GM18861 (cell line): Measurements from ENCODE around the gene TMEM51.
"Not testable (repeated sequence)": the region's sequence is repeated elsewhere in the genome, so short reads cannot be mapped to it uniquely, and the experiment has no call there.

ENCODE experiments used
- ATAC-seq: cut with Tn5 transposase; IDR thresholded peaks from one replicate; pipeline ENCODE4 v1.9.1; 2021; ENCODE audit not compliant: unreplicated experiment

TMEM51 gene

DNA sequence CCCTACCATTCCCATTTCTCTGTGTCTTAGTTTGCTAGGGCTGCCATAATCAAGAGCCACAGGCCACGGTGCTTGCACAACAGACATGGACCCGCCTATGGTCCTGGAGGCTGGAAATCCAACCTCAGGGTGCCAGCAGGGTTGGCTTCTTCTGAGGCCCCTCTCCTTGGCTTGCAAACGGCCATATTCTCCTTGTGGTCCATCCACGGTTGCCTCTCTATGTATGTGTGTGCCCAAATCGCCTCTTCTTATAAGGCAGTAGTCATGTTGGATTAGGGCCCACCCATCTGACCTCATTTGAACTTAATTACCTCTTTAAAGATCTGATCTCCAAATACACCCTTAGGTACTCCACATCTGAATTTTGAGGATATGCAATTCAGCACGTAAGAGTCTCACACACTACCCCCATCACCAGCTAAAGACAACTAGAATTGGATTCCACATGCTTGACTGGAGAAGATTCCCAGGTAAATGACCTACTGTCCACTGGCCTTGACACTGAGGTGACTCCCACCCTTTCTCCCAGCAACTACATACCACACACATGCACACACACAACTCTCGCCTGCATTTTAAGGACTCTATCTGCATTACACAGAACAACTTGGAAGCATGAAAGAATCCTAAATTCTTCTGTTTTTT is 28.3 kb upstream of the TMEM51 start:
- no peak for ATAC-seq

- no peak for ATAC-seq
These were observed 25.5 kb upstream of the TMEM51 start for GRCh38 chr1:15128077-15128476.

DNA sequence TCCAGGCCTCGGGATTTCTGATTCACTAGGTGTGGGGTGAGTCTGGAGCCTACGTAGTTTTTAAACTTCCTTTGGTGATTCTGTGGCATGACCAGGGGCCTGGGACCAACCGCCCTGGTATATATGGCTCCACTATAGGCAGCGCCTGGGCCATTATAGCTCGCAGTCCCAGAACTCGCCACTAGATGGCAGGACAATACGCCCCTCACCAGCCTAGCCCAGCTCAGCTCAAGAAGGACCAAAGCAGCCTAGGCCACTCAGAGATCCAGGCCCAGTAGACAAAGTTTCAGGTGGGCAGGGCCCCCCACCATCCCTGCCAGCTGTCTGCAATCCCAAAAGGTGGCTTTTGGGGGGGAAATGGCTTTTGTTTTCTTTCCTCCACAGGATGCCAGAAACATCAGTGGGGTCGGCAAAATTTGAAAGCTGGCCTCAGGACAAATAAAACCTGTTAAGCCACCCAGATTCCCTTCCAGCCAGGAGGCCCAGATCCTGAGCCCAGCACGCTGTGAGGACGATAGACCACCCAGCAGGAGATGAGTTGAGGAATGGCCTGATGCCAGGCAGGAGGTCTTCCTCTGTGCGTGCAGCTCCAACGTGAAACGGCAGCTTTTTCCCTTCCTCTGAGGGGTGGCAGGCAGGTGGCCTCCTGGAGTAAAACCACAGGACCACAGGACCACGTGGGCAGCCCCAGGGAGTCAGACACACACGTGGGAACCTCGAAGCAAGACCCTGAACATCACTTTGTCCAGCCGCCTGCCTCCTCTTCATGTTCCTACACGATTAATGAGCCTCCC is 24.8 kb upstream of the TMEM51 start:
- no peak for ATAC-seq

GRCh38 chr1:15129944-15130343 is 23.6 kb upstream of the TMEM51 start:
- ATAC-seq: no peak

DNA sequence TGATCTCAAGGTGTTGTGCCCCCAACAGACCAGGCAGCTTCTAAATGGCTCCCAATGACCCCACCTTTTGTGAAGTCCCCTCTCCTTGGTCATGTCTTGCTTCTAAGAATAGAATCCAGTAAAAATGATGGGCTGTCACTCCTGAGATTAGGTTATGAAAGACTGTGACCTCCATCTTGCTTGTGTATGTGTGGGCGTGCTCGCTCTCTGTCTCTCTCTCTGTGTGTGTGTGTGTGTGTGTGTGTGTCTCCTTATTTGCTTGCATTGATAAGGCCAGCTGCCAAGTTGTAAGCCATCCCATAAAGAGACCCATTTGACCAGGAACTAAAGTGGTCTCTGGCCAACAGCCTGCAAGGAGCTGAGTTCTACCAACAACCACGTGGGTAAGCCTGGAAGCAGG is 22.9 kb upstream of the TMEM51 start:
- no peak for ATAC-seq

DNA sequence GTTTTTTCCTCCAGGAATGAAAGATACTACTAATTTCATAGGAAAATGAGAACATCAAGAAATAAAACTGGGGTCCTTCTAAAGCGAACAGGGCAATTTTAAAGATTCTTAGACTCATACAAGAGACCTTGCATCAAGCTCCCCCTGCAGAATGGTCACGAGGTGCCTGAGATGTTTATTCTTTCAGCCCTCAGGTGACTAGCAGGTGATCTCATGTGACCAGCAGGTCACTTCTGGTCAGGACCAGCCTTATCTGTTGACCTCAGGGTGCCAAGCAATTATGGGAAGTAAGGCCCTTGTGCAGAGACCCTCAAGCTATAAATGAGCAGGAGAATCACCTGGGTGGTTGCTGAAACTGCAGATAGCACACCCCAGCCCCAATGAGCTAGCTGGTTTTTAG is 20.6 kb upstream of the TMEM51 start:
- ATAC-seq: no peak

DNA sequence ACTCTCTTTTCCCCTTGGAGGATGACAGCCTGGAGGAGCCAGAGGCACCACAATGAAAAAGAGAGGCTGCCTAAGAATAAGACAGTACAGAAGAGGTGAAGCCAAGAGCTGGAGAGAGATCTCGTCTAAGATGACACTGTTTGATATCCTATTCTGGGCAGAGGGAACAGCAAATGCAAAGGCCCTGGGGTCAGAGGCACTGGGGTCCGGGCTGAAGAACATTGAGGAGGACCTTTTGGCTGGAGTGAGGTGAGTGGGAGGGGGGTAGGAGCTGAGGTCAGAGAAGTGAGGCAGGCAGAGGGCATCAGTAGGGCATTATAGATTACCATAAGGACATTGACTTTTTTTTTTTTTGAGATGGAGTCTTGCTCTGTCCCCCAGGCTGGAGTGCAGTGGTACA is 19.3 kb upstream of the TMEM51 start:
- ATAC-seq: no peak

DNA sequence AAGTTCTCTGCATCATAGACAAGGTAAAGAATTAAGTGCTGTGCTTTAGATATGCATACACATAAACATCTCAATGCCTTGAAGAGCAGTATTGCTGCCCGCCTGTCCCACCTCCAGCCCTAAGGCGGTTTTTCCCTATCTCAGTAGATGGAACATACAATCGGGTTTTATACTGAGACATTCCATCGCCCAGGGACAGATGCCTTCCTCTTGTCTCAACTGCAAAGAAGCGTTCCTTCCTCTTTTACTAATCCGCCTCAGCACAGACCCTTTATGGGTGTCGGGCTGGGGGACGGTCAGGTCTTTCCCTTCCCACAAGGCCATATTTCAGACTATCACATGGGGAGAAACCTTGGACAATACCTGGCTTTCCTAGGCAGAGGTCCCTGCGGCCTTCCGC is 17.9 kb upstream of the TMEM51 start:
- ATAC-seq: not testable (repeated sequence)

- ATAC-seq: no peak
These were observed 15.7 kb upstream of the TMEM51 start for GRCh38 chr1:15137809-15138208.

- ATAC-seq: no peak
These were observed 13.7 kb upstream of the TMEM51 start for GRCh38 chr1:15139654-15140350.

GRCh38 chr1:15141935-15142539 is 11.5 kb upstream of the TMEM51 start:
- ATAC-seq: no peak

DNA sequence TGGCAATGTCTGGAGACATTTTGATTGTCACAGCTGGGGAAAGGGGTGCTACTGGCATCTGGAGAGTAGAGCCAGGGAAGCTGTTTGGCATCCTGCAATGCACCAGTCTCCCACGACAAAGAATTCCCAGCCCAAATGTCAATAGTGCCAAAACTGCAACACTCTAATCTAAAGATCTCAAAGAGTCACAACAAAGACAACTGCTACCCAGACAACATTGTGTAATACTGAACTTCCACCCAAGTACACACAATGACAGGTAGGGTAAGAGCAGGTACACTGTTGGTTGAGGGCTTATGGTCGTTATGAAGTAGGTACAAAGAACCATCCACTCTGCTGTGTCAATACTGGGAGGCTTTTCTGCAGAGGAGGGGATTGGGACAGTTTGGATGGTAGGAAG is 8.2 kb upstream of the TMEM51 start:
- no peak for ATAC-seq

DNA sequence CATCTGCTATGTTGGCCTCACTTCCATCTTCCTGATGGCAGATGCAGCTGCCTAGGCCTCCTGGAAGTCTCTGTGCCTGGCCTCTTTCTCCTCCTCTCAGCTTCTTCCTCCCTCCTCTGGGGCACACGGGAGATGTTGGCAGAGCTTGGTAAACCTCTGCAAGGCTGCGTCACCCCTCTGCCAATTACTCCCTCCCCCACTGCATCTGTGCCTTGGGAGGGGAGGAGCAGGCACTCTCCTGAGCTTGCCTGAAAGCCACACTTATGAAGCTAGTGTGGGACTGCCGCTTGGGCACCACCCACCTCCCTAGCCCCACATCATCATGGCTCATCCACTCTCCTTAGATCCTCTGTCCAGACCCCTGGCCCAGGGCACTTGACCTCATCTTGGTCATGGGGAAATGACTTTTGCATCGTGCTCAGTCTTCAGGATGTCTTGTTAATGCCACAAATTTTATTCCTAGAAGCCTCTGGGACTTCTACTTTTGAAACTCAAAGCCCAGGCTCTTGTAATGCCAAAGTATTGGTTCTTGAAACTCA is 7.3 kb upstream of the TMEM51 start:
- no peak for ATAC-seq

GRCh38 chr1:15146971-15147376 is 6.6 kb upstream of the TMEM51 start:
- no peak for ATAC-seq

GRCh38 chr1:15148004-15148403 is 5.5 kb upstream of the TMEM51 start:
- ATAC-seq: no peak

DNA sequence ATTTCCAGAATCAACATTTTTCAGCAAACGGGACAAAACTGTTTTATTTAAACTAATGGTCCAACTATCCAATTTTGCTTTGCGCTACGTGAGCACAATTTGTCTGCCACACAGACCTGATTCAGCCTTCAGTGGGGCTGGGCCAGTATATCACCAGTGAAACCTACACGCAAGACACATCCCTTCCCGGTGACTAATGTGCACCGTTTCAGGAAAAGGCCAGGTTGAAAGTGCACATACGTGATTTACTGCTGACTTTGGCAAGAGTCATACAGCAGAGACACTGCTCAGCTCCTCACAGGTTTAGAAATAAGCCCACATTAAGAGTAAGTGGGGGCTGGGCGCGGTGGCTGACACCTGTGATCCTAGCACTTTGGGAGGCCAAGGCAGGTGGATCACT is 5.1 kb upstream of the TMEM51 start:
- no peak for ATAC-seq

GRCh38 chr1:15148941-15149340 is 4.6 kb upstream of the TMEM51 start:
- no peak for ATAC-seq

- no peak for ATAC-seq
These were observed 3.2 kb upstream of the TMEM51 start for GRCh38 chr1:15150376-15150775.

GRCh38 chr1:15151377-15151806 is 2.2 kb upstream of the TMEM51 start:
- ATAC-seq: no peak

DNA sequence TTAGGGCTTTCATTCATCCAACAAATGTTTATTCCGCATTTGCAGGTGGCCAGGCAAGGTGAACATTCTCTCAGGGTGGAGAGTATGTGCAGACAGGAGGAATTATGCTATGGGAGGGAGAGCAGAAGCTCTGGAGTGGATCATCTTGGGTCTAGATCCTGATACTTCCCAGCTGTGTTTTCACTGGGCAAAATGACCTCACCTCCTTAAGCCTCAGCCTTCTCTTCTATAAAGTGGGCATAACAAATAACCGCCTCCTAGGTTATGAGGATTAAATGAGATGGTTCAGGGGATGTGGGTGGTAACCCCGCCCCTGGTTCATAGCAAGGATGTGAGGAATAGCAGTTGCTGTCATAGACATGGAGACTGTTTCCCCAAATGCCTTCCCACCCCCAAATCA is 1.7 kb upstream of the TMEM51 start:
- ATAC-seq: no peak
